PC-3 (cell line): Measurements from ENCODE around the gene CA10. TPM values are rescaled to one million over a fixed set of nuclear protein-coding genes. Genes with fewer than 3 reads are reported as not detected.

Source experiments
- ATAC-seq: fragments of 200-7000 bp; cut with Tn5 transposase; 2 replicates; pipeline ENCODE4 v1.9.1; 2020; ENCODE audit warnings: mild to moderate bottlenecking, moderate library complexity
- BruUV-seq: library from RNA; stranded (reverse); fragments of 400-500 nt; replicated peaks from 2 replicates; lab custom pipeline; 2021; lab: Mats Ljungman, UMichigan
- CTCF ChIA-PET: fragments of 300-600 bp; sonication (Branson Sonifier 250); formaldehyde crosslinking; loops from one replicate; lab custom pipeline; 2022; ENCODE audit warnings: antibody characterized with exemption; lab: Charles Lee
- POLR2A ChIA-PET: fragments of 300-600 bp; sonication (Branson Sonifier 250); formaldehyde crosslinking; loops from one replicate; lab custom pipeline; 2022; ENCODE audit warnings: antibody characterized with exemption; ENCODE audit not compliant: unreplicated experiment; lab: Charles Lee
- DNase-seq: peaks from one replicate; pipeline ENCODE4 v3.0.0-alpha.2; 2015
- H2AFZ ChIP-seq: fragments of 300-600 bp; sonication (generic); 2 replicates; pipeline ENCODE4 v1.6.0; 2016; ENCODE audit warnings: antibody characterized with exemption, low read length
- H3F3A ChIP-seq: fragments of 300-600 bp; sonication (generic); one replicate; pipeline ENCODE4 v1.6.0; 2017; ENCODE audit warnings: antibody characterized with exemption, low read length, control low read depth, mild to moderate bottlenecking; ENCODE audit not compliant: unreplicated experiment
- H3K27ac ChIP-seq: fragments of 300-600 bp; sonication (generic); 2 replicates; pipeline ENCODE4 v1.5.1; 2016; ENCODE audit warnings: mild to moderate bottlenecking, low read length
- H3K27me3 ChIP-seq: fragments of 300-600 bp; sonication (generic); 2 replicates; pipeline ENCODE4 v1.6.1; 2016; ENCODE audit warnings: low read length, mixed read lengths
- H3K36me3 ChIP-seq: fragments of 300-600 bp; sonication (generic); 2 replicates; pipeline ENCODE4 v1.6.1; 2016; ENCODE audit warnings: low read depth, mixed run types, low read length, mixed read lengths
- H3K4me1 ChIP-seq: fragments of 300-600 bp; sonication (generic); 2 replicates; pipeline ENCODE4 v1.5.1; 2016; ENCODE audit warnings: low read length; ENCODE audit not compliant: insufficient read depth
- H3K4me2 ChIP-seq: fragments of 300-600 bp; sonication (generic); 2 replicates; pipeline ENCODE4 v1.6.0; 2016; ENCODE audit warnings: low read length
- H3K4me3 ChIP-seq: fragments of 300-600 bp; sonication (generic); 2 replicates; pipeline ENCODE4 v1.5.1; 2016; ENCODE audit warnings: mild to moderate bottlenecking, low read length, mixed read lengths
- H3K79me2 ChIP-seq: fragments of 300-600 bp; sonication (generic); 2 replicates; pipeline ENCODE4 v1.6.1; 2017; ENCODE audit warnings: low read length, mixed read lengths
- H3K9ac ChIP-seq: fragments of 300-600 bp; sonication (generic); 2 replicates; pipeline ENCODE4 v1.6.0; 2016; ENCODE audit warnings: mild to moderate bottlenecking, low read length
- H3K9me2 ChIP-seq: fragments of 300-600 bp; sonication (generic); replicated peaks from 2 replicates; pipeline ENCODE4 v1.6.1; 2016; ENCODE audit warnings: mixed run types, low read length, mixed read lengths
- H3K9me3 ChIP-seq: fragments of 300-600 bp; sonication (generic); 2 replicates; pipeline ENCODE4 v1.6.1; 2016; ENCODE audit warnings: low read length, mixed read lengths
- H4K20me1 ChIP-seq: fragments of 300-600 bp; sonication (generic); 2 replicates; pipeline ENCODE4 v1.6.1; 2016; ENCODE audit warnings: low read length, mixed read lengths
- EZH2 ChIP-seq: fragments of 300-600 bp; sonication (generic); IDR thresholded peaks from one replicate; pipeline ENCODE4 v1.6.1; 2017; ENCODE audit warnings: antibody characterized with exemption, mild to moderate bottlenecking, low read length; ENCODE audit not compliant: unreplicated experiment
- EZH2phosphoT487 ChIP-seq: fragments of 300-600 bp; sonication (generic); IDR thresholded peaks from 2 replicates; pipeline ENCODE4 v1.6.1; 2018; ENCODE audit warnings: mild to moderate bottlenecking, antibody characterized with exemption, low read length, borderline replicate concordance
- intact Hi-C: fragments of 100-400 bp; cut with micrococcal nuclease; formaldehyde crosslinking; loops from 2 replicates; pipeline ENCODE4 v1.9.0; 2023
- total RNA-seq: library from RNA; depleted of rRNA; stranded (reverse); fragments of >200 nt; gene quantifications from 2 replicates; pipeline ENCODE4 v1.2.3, GENCODE V29; 2014
- TF ChIP-seq, protein P1 (sequence below): fragments of 300-600 bp; sonication (generic); conservative IDR thresholded peaks from 2 replicates; pipeline ENCODE4 v1.5.1; 2017; ENCODE audit warnings: antibody characterized with exemption, low read depth, mild to moderate bottlenecking, low read length

The CA10 gene
- total RNA-seq, 1 experiment from 2014 or later = not detected

DNA sequence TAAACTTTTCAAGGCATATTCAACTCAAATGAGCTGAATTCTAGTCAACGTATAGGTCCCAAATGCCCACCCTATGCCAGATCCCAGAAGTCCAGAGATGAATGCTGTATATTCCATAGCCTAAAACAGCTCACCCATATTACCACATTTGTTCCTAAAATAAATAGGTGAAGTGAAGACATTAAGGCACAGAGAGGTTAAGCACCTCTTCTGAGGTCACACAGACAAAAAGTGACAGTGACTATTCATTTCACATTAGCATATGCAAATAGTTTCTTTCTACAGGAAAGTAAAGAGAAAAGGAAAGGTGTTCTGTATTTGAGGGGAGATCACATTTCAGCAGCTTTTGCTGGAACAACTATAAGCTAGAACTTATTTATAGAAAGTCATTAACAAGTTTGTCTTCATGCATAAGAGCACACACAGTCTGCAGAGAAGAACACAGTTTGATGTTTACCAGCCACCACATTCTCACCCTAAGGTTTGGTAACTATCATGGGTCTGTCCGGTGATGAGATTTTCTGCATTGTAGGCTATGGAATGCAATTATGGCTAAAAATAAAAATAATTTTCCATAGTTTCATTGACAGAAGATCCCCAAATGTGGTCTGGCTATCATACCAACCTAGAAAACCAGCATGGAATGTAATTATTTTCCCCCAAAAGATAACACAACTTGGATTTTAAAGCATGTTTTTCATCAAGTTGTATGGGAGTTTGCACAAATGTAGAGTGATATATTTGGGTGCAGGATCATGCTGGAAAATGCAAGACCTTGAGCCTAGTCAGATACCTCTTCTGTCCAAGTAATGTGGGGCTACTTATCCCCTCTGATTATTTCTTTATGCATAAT is 496.1 kb downstream of the CA10 start:
- POLR2A ChIA-PET = no interaction called here
- Histone ChIP-seq H3K27me3 (peaks cover 55% of the 10 kb centered on the region), H3F3A (no peaks in the 10 kb centered on the region), H3K4me1 (no peaks in the 10 kb centered on the region), H3K27ac (no peak overlapping the region), H2AFZ (no peak overlapping the region), H4K20me1 (no peaks in the 10 kb centered on the region), H3K9me2 (no peaks in the 10 kb centered on the region), H3K9ac (no peak overlapping the region), H3K79me2 (no peaks in the 10 kb centered on the region), H3K4me3 (no peak overlapping the region), H3K36me3 (no peaks in the 10 kb centered on the region), H3K9me3 (no peaks in the 10 kb centered on the region), H3K4me2 (no peak overlapping the region)
- intact Hi-C loops = no loop called here
- ATAC-seq = no peak
- TF ChIP-seq EZH2 (no peak), EZH2phosphoT487 (no peak)
- TF ChIP-seq, protein P1, sequence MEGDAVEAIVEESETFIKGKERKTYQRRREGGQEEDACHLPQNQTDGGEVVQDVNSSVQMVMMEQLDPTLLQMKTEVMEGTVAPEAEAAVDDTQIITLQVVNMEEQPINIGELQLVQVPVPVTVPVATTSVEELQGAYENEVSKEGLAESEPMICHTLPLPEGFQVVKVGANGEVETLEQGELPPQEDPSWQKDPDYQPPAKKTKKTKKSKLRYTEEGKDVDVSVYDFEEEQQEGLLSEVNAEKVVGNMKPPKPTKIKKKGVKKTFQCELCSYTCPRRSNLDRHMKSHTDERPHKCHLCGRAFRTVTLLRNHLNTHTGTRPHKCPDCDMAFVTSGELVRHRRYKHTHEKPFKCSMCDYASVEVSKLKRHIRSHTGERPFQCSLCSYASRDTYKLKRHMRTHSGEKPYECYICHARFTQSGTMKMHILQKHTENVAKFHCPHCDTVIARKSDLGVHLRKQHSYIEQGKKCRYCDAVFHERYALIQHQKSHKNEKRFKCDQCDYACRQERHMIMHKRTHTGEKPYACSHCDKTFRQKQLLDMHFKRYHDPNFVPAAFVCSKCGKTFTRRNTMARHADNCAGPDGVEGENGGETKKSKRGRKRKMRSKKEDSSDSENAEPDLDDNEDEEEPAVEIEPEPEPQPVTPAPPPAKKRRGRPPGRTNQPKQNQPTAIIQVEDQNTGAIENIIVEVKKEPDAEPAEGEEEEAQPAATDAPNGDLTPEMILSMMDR = no peak
- DNase-seq = no peak
- no TSS peak for BruUV-seq
- CTCF ChIA-PET = no interaction called here

DNA sequence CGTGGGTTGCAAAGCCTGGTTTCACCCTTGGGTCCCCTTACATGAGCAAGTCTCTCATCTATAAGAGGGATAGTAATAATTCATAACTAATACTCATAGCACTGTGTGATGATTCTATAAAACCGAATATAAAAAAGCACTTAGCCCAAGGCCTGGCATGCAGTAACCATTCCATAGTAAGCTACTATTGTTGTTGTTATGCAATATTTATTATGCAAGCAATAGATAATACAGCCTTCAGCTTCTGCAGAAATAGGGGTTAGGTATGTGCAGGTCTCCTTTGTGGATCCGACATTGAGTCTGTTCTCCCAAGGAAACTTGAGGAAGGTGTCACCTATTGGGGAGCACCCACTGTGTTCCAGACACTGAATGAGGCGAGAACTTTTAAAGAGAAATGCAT is 497.1 kb downstream of the CA10 start:
- no TSS peak for BruUV-seq
- H3K27ac ChIP-seq = no peak overlapping the region
- no peak overlapping the region for H2AFZ ChIP-seq
- no peak for TF ChIP-seq EZH2phosphoT487
- no peak for TF ChIP-seq EZH2
- TF ChIP-seq, protein P1 = no peak
- ATAC-seq = no peak
- peaks cover 55% of the 10 kb centered on the region for H3K27me3 ChIP-seq
- H3F3A ChIP-seq = no peaks in the 10 kb centered on the region
- no peak for DNase-seq
- H3K9ac ChIP-seq = no peak overlapping the region
- no peak overlapping the region for H3K4me2 ChIP-seq
- no peaks in the 10 kb centered on the region for H3K36me3 ChIP-seq
- no peak overlapping the region for H3K4me3 ChIP-seq
- no peaks in the 10 kb centered on the region for H4K20me1 ChIP-seq
- intact Hi-C loops = no loop called here
- ChIA-PET CTCF (no interaction called here), POLR2A (no interaction called here)
- no peaks in the 10 kb centered on the region for H3K4me1 ChIP-seq
- H3K79me2 ChIP-seq = no peaks in the 10 kb centered on the region
- no peaks in the 10 kb centered on the region for H3K9me2 ChIP-seq
- H3K9me3 ChIP-seq = no peaks in the 10 kb centered on the region

DNA sequence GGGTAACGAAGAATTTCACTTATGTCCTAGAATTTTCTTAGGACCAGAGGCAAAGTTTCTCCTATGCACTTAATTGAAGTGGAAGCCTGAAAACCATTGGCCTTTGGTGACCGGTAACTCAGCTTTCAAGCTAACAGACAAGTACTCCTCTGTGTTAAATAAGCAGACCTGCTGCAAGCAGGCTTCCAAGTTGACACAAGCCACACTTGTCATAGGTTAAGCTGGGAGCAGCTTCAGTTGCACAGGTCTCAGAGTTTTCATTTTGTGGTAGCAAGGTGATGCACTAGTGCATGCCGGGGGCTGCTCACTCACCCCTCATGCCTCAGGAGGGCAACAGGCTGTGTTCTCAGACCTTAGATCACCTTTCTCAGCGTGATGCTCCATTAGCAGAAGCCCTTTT is 498.2 kb downstream of the CA10 start:
- ATAC-seq = no peak
- peaks cover 49% of the 10 kb centered on the region for H3K27me3 ChIP-seq
- H3K9me2 ChIP-seq = no peaks in the 10 kb centered on the region
- intact Hi-C loops = no loop called here
- H3F3A ChIP-seq = no peaks in the 10 kb centered on the region
- no peak for DNase-seq
- H4K20me1 ChIP-seq = no peaks in the 10 kb centered on the region
- H2AFZ ChIP-seq = no peak overlapping the region
- no peaks in the 10 kb centered on the region for H3K79me2 ChIP-seq
- no TSS peak for BruUV-seq
- no peak overlapping the region for H3K9ac ChIP-seq
- no peaks in the 10 kb centered on the region for H3K36me3 ChIP-seq
- H3K4me1 ChIP-seq = no peaks in the 10 kb centered on the region
- no peaks in the 10 kb centered on the region for H3K9me3 ChIP-seq
- no peak overlapping the region for H3K4me2 ChIP-seq
- H3K4me3 ChIP-seq = no peak overlapping the region
- CTCF ChIA-PET = no interaction called here
- no peak for TF ChIP-seq EZH2
- TF ChIP-seq, protein P1 = no peak
- TF ChIP-seq EZH2phosphoT487 = no peak
- POLR2A ChIA-PET = no interaction called here
- no peak overlapping the region for H3K27ac ChIP-seq
